ENCODE results near the gene MFN2.

- TF ChIP-seq EZH2 (IDR thresholded peaks at IDR 0.05; ENCODE audit: borderline replicate concordance, low read depth, low read length, severe bottlenecking) (no peak), CTCF (IDR thresholded peaks at IDR 0.05; ENCODE audit: borderline replicate concordance, extremely low read depth, low read length, poor library complexity, severe bottlenecking) (no peak)
Measured at GRCh38 chr1:12007204-12007603, 27.0 kb downstream of the MFN2 start.
